IMR-90 (cell line): Measurements from ENCODE around the gene PALLD.

Experiments used
- BHLHE40 ChIP-seq: fragments of 150-350 bp; IDR thresholded peaks from 2 replicates; pipeline ENCODE4 v1.6.1; 2016; ENCODE audit warnings: mild to moderate bottlenecking, low read depth, low read length
- CEBPB ChIP-seq: IDR thresholded peaks from 2 replicates; pipeline ENCODE4 v1.6.1; 2012; ENCODE audit warnings: low read depth, low read length, improper control_type of control experiment
- FOS ChIP-seq: fragments of 150-350 bp; IDR thresholded peaks from 2 replicates; pipeline ENCODE4 v1.6.1; 2016; ENCODE audit warnings: low read depth, low read length
- NFE2L2 ChIP-seq: fragments of 150-350 bp; IDR thresholded peaks from 2 replicates; pipeline ENCODE4 v1.6.1; 2016; ENCODE audit warnings: low read depth, mild to moderate bottlenecking, low read length
- POLR2A ChIP-seq: IDR thresholded peaks from 2 replicates; pipeline ENCODE4 v1.6.1; 2012; ENCODE audit warnings: mild to moderate bottlenecking, low read depth, low read length
- RAD21 ChIP-seq: IDR thresholded peaks from 2 replicates; pipeline ENCODE4 v1.6.1; 2012; ENCODE audit warnings: low read length, improper control_type of control experiment
- RCOR1 ChIP-seq: IDR thresholded peaks from 2 replicates; pipeline ENCODE4 v1.6.1; 2012; ENCODE audit warnings: mild to moderate bottlenecking, low read length, improper control_type of control experiment; ENCODE audit not compliant: insufficient replicate concordance
- RFX5 ChIP-seq: IDR thresholded peaks from 2 replicates; pipeline ENCODE4 v1.8.0; 2012; ENCODE audit warnings: low read depth, mild to moderate bottlenecking, low read length, moderate library complexity
- SMC3 ChIP-seq: fragments of 150-350 bp; IDR thresholded peaks from 2 replicates; pipeline ENCODE4 v1.6.1; 2016; ENCODE audit warnings: low read depth, mild to moderate bottlenecking, antibody characterized with exemption, low read length, moderate library complexity
- USF2 ChIP-seq: fragments of 150-350 bp; IDR thresholded peaks from 2 replicates; pipeline ENCODE4 v1.6.1; 2017; ENCODE audit warnings: mild to moderate bottlenecking, antibody characterized with exemption, low read length, low read depth
- TF ChIP-seq, protein P1 (sequence below): conservative IDR thresholded peaks from 2 replicates; pipeline ENCODE4 v1.5.1; 2012; ENCODE audit warnings: mild to moderate bottlenecking, low read depth, low read length, improper control_type of control experiment
- TF ChIP-seq, protein P2 (sequence below): fragments of 150-350 bp; IDR thresholded peaks from 2 replicates; pipeline ENCODE4 v1.6.1; 2016; ENCODE audit warnings: low read depth, mild to moderate bottlenecking, low read length, moderate library complexity, borderline replicate concordance

GRCh38 chr4:168871632-168872031 is 374.8 kb downstream of the PALLD start:
- TF ChIP-seq RFX5 (no peak), USF2 (no peak), RAD21 (no peak), BHLHE40 (no peak), RCOR1 (no peak), POLR2A (no peak), NFE2L2 (no peak), SMC3 (no peak), CEBPB (no peak), FOS (no peak)
- TF ChIP-seq, protein P1, sequence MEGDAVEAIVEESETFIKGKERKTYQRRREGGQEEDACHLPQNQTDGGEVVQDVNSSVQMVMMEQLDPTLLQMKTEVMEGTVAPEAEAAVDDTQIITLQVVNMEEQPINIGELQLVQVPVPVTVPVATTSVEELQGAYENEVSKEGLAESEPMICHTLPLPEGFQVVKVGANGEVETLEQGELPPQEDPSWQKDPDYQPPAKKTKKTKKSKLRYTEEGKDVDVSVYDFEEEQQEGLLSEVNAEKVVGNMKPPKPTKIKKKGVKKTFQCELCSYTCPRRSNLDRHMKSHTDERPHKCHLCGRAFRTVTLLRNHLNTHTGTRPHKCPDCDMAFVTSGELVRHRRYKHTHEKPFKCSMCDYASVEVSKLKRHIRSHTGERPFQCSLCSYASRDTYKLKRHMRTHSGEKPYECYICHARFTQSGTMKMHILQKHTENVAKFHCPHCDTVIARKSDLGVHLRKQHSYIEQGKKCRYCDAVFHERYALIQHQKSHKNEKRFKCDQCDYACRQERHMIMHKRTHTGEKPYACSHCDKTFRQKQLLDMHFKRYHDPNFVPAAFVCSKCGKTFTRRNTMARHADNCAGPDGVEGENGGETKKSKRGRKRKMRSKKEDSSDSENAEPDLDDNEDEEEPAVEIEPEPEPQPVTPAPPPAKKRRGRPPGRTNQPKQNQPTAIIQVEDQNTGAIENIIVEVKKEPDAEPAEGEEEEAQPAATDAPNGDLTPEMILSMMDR: no peak
- TF ChIP-seq, protein P2, sequence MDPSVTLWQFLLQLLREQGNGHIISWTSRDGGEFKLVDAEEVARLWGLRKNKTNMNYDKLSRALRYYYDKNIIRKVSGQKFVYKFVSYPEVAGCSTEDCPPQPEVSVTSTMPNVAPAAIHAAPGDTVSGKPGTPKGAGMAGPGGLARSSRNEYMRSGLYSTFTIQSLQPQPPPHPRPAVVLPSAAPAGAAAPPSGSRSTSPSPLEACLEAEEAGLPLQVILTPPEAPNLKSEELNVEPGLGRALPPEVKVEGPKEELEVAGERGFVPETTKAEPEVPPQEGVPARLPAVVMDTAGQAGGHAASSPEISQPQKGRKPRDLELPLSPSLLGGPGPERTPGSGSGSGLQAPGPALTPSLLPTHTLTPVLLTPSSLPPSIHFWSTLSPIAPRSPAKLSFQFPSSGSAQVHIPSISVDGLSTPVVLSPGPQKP: no peak
